HUES64 (cell line): Measurements from ENCODE around the gene SLC39A11.

Experiments
- H3K27ac ChIP-seq: 2 replicates; pipeline ENCODE4 v1.7.0; 2013; ENCODE audit warnings: low read depth, low read length, inconsistent platforms
- H3K27me3 ChIP-seq: 2 replicates; pipeline ENCODE4 v1.6.1; 2013; ENCODE audit warnings: mild to moderate bottlenecking, low read length; ENCODE audit not compliant: insufficient read depth
- H3K36me3 ChIP-seq: 2 replicates; pipeline ENCODE4 v1.6.1; 2013; ENCODE audit warnings: mild to moderate bottlenecking, low read length; ENCODE audit not compliant: insufficient read depth
- H3K4me1 ChIP-seq: 2 replicates; pipeline ENCODE4 v1.6.1; 2013; ENCODE audit warnings: mild to moderate bottlenecking, low read length, moderate library complexity; ENCODE audit not compliant: insufficient read depth
- H3K4me3 ChIP-seq: 2 replicates; pipeline ENCODE4 v1.5.1; 2013; ENCODE audit warnings: mild to moderate bottlenecking, low read length, moderate library complexity
- H3K9ac ChIP-seq: 2 replicates; pipeline ENCODE4 v1.6.1; 2013; ENCODE audit warnings: mild to moderate bottlenecking, low read depth, low read length
- H3K9me3 ChIP-seq: 2 replicates; pipeline ENCODE4 v1.6.1; 2013; ENCODE audit warnings: low read depth, low read length; ENCODE audit not compliant: insufficient read depth
- WGBS: fragments of 150-250, 120-280 bp; methylation state at CpG from one replicate; pipeline ENCODE4 v1.1.7; 2013; ENCODE audit warnings: missing lambda C conversion rate; 5-methylcytosine and 5-hydroxymethylcytosine counted together

Gene SLC39A11

GRCh38 chr17:72822358-72823023 is 270.0 kb downstream of the SLC39A11 start:
- H3K27ac ChIP-seq, result no peak overlapping the region
- 75% methylated on average over 4 of the region's 5 CpGs for WGBS
- no peaks in the 10 kb centered on the region for H3K36me3 ChIP-seq
- no peak overlapping the region for H3K4me3 ChIP-seq
- no peaks in the 10 kb centered on the region for H3K4me1 ChIP-seq
- H3K9ac ChIP-seq, result no peak overlapping the region
- no peaks in the 10 kb centered on the region for H3K27me3 ChIP-seq
- H3K9me3 ChIP-seq, result peaks cover 25% of the 10 kb centered on the region; the same call in 1 of the 2 replicates

GRCh38 chr17:72816406-72816805 is 276.1 kb downstream of the SLC39A11 start:
- no peak overlapping the region for H3K9ac ChIP-seq
- H3K4me3 ChIP-seq, result no peak overlapping the region
- H3K27ac ChIP-seq, result no peak overlapping the region
- WGBS, result 81% methylated on average over 5 of the region's 7 CpGs
- peaks cover 1% of the 10 kb centered on the region; the same call in 1 of the 2 replicates for H3K9me3 ChIP-seq
- H3K4me1 ChIP-seq, result no peaks in the 10 kb centered on the region
- no peaks in the 10 kb centered on the region for H3K27me3 ChIP-seq
- no peaks in the 10 kb centered on the region for H3K36me3 ChIP-seq

GRCh38 chr17:72813481-72813880 is 279.0 kb downstream of the SLC39A11 start:
- peaks cover 9% of the 10 kb centered on the region; the same call in 1 of the 2 replicates for H3K9me3 ChIP-seq
- no peaks in the 10 kb centered on the region for H3K4me1 ChIP-seq
- H3K4me3 ChIP-seq, result no peak overlapping the region
- no peak overlapping the region for H3K27ac ChIP-seq
- H3K27me3 ChIP-seq, result no peaks in the 10 kb centered on the region
- H3K9ac ChIP-seq, result no peak overlapping the region
- H3K36me3 ChIP-seq, result no peaks in the 10 kb centered on the region
- WGBS, result 99% methylated on average over 5 of the region's 5 CpGs

GRCh38 chr17:72812823-72813222 is 279.7 kb downstream of the SLC39A11 start:
- WGBS, result 80% methylated on average over 7 of the region's 7 CpGs
- Histone ChIP-seq H3K4me3 (no peak overlapping the region), H3K36me3 (no peaks in the 10 kb centered on the region), H3K9ac (no peak overlapping the region), H3K27me3 (no peaks in the 10 kb centered on the region), H3K27ac (no peak overlapping the region), H3K9me3 (peaks cover 9% of the 10 kb centered on the region; the same call in 1 of the 2 replicates), H3K4me1 (no peaks in the 10 kb centered on the region)

GRCh38 chr17:72811976-72812687 is 280.4 kb downstream of the SLC39A11 start:
- peaks cover 9% of the 10 kb centered on the region; the same call in 1 of the 2 replicates for H3K9me3 ChIP-seq
- no peak overlapping the region for H3K27ac ChIP-seq
- H3K9ac ChIP-seq, result no peak overlapping the region
- H3K4me1 ChIP-seq, result no peaks in the 10 kb centered on the region
- no peaks in the 10 kb centered on the region for H3K27me3 ChIP-seq
- 98% methylated on average over 3 of the region's 3 CpGs for WGBS
- no peak overlapping the region for H3K4me3 ChIP-seq
- no peaks in the 10 kb centered on the region for H3K36me3 ChIP-seq

- WGBS, result no CpG with 5 or more reads among the region's 1 CpG
- H3K27me3 ChIP-seq, result no peaks in the 10 kb centered on the region
- H3K36me3 ChIP-seq, result no peaks in the 10 kb centered on the region
- H3K4me1 ChIP-seq, result no peaks in the 10 kb centered on the region
- H3K9me3 ChIP-seq, result peaks cover 9% of the 10 kb centered on the region; the same call in 1 of the 2 replicates
- H3K4me3 ChIP-seq, result no peak overlapping the region
- no peak overlapping the region for H3K27ac ChIP-seq
- H3K9ac ChIP-seq, result no peak overlapping the region
These were observed 281.4 kb downstream of the SLC39A11 start for GRCh38 chr17:72810991-72811508.

- no peaks in the 10 kb centered on the region for H3K4me1 ChIP-seq
- no peak overlapping the region for H3K4me3 ChIP-seq
- peaks cover 4% of the 10 kb centered on the region; the same call in 1 of the 2 replicates for H3K9me3 ChIP-seq
- H3K36me3 ChIP-seq, result no peaks in the 10 kb centered on the region
- WGBS, result 88% methylated on average over 3 of the region's 5 CpGs
- no peak overlapping the region for H3K27ac ChIP-seq
- H3K27me3 ChIP-seq, result no peaks in the 10 kb centered on the region
- no peak overlapping the region for H3K9ac ChIP-seq
These were observed 286.5 kb downstream of the SLC39A11 start for GRCh38 chr17:72806011-72806410.

GRCh38 chr17:72804949-72805707 is 287.4 kb downstream of the SLC39A11 start:
- Histone ChIP-seq H3K9me3 (peaks cover 5% of the 10 kb centered on the region; the same call in 1 of the 2 replicates), H3K36me3 (no peaks in the 10 kb centered on the region), H3K4me1 (no peaks in the 10 kb centered on the region), H3K9ac (no peak overlapping the region), H3K27ac (no peak overlapping the region), H3K4me3 (no peak overlapping the region), H3K27me3 (no peaks in the 10 kb centered on the region)
- 93% methylated on average over 9 of the region's 9 CpGs for WGBS

- peaks cover 9% of the 10 kb centered on the region; the same call in 1 of the 2 replicates for H3K9me3 ChIP-seq
- 88% methylated on average over 8 of the region's 8 CpGs for WGBS
- H3K4me3 ChIP-seq, result no peak overlapping the region
- H3K9ac ChIP-seq, result no peak overlapping the region
- no peaks in the 10 kb centered on the region for H3K36me3 ChIP-seq
- no peaks in the 10 kb centered on the region for H3K4me1 ChIP-seq
- H3K27me3 ChIP-seq, result no peaks in the 10 kb centered on the region
- no peak overlapping the region for H3K27ac ChIP-seq
These were observed 289.8 kb downstream of the SLC39A11 start for GRCh38 chr17:72802726-72803125.

GRCh38 chr17:72797142-72797541 is 295.3 kb downstream of the SLC39A11 start:
- H3K4me3 ChIP-seq, result no peak overlapping the region
- 80% methylated on average over 1 of the region's 2 CpGs for WGBS
- no peaks in the 10 kb centered on the region for H3K27me3 ChIP-seq
- no peaks in the 10 kb centered on the region for H3K36me3 ChIP-seq
- H3K27ac ChIP-seq, result no peak overlapping the region
- no peak overlapping the region for H3K9ac ChIP-seq
- H3K4me1 ChIP-seq, result no peaks in the 10 kb centered on the region
- peaks cover 9% of the 10 kb centered on the region; the same call in 1 of the 2 replicates for H3K9me3 ChIP-seq

GRCh38 chr17:72795941-72796340 is 296.5 kb downstream of the SLC39A11 start:
- Histone ChIP-seq H3K36me3 (no peaks in the 10 kb centered on the region), H3K9ac (no peak overlapping the region), H3K27me3 (no peaks in the 10 kb centered on the region), H3K27ac (no peak overlapping the region), H3K9me3 (peaks cover 9% of the 10 kb centered on the region; the same call in 1 of the 2 replicates), H3K4me1 (no peaks in the 10 kb centered on the region), H3K4me3 (no peak overlapping the region)
- WGBS, result 81% methylated on average over 5 of the region's 5 CpGs
